Endothelial cell (in vitro differentiated cells): Measurements from ENCODE around the gene C1orf35. TPM values are rescaled to one million over a fixed set of nuclear protein-coding genes. Genes with fewer than 3 reads are reported as not detected.

Source experiments
- DNase-seq: peaks from one replicate; pipeline ENCODE4 v3.0.0; 2021; ENCODE audit warnings: low spot score
- H3K27ac Mint-ChIP-seq: one replicate; pipeline ENCODE4 v1.8.0; 2021; ENCODE audit warnings: mixed read lengths, inconsistent platforms; ENCODE audit not compliant: unreplicated experiment
- H3K27me3 Mint-ChIP-seq: one replicate; pipeline ENCODE4 v1.8.0; 2021; ENCODE audit warnings: mild to moderate bottlenecking, moderate library complexity, mixed read lengths, inconsistent platforms; ENCODE audit not compliant: unreplicated experiment
- H3K36me3 Mint-ChIP-seq: one replicate; pipeline ENCODE4 v1.8.0; 2021; ENCODE audit warnings: mild to moderate bottlenecking, low read depth, mixed read lengths, inconsistent platforms; ENCODE audit not compliant: unreplicated experiment
- H3K4me1 Mint-ChIP-seq: one replicate; pipeline ENCODE4 v1.8.0; 2021; ENCODE audit warnings: mild to moderate bottlenecking, mixed read lengths, inconsistent platforms; ENCODE audit not compliant: unreplicated experiment
- H3K4me3 Mint-ChIP-seq: one replicate; pipeline ENCODE4 v1.8.0; 2021; ENCODE audit warnings: mild to moderate bottlenecking, mixed read lengths, inconsistent platforms; ENCODE audit not compliant: unreplicated experiment
- H3K9me3 Mint-ChIP-seq: one replicate; pipeline ENCODE4 v1.8.0; 2021; ENCODE audit warnings: mixed read lengths, inconsistent platforms; ENCODE audit not compliant: unreplicated experiment
- CTCF ChIP-seq: fragments of 200-600 bp; sonication (generic); IDR thresholded peaks from one replicate; pipeline ENCODE4 v1.5.0; 2021; ENCODE audit warnings: antibody characterized with exemption; ENCODE audit not compliant: unreplicated experiment
- total RNA-seq: library from RNA; stranded (reverse); fragmentation: NEBNext Ultra II Directional; extraction: Animal tissue kit (Norgen Biotek cat#: 25700); gene quantifications from one replicate; pipeline ENCODE4 v1.2.1, GENCODE V29; 2021; ENCODE audit not compliant: unreplicated experiment

C1orf35 gene
- total RNA-seq, 1 donor from 2014 or later = 23.2 TPM

- no peak for TF ChIP-seq CTCF
- H3K27ac Mint-ChIP-seq = no peak overlapping the region
- H3K36me3 Mint-ChIP-seq = peaks cover 8% of the 10 kb centered on the region
- H3K4me3 Mint-ChIP-seq = no peak overlapping the region
- peaks cover 24% of the 10 kb centered on the region for H3K27me3 Mint-ChIP-seq
- H3K9me3 Mint-ChIP-seq = no peaks in the 10 kb centered on the region
- peaks cover 20% of the 10 kb centered on the region for H3K4me1 Mint-ChIP-seq
- DNase-seq = no peak
Measured at GRCh38 chr1:228079013-228079412, 24.1 kb downstream of the C1orf35 start.

- H3K4me1 Mint-ChIP-seq = peaks cover 11% of the 10 kb centered on the region
- no peak for DNase-seq
- H3K27ac Mint-ChIP-seq = no peak overlapping the region
- no peaks in the 10 kb centered on the region for H3K9me3 Mint-ChIP-seq
- no peak overlapping the region for H3K4me3 Mint-ChIP-seq
- H3K36me3 Mint-ChIP-seq = no peaks in the 10 kb centered on the region
- TF ChIP-seq CTCF = no peak
- peaks cover 17% of the 10 kb centered on the region for H3K27me3 Mint-ChIP-seq
Measured at GRCh38 chr1:228077565-228078330, 25.4 kb downstream of the C1orf35 start.

- Mint-ChIP-seq H3K36me3 (no peaks in the 10 kb centered on the region), H3K4me1 (peaks cover 11% of the 10 kb centered on the region), H3K27me3 (peaks cover 20% of the 10 kb centered on the region), H3K27ac (no peak overlapping the region), H3K9me3 (no peaks in the 10 kb centered on the region), H3K4me3 (no peak overlapping the region)
- TF ChIP-seq CTCF = no peak
- no peak for DNase-seq
Measured at GRCh38 chr1:228076796-228077430, 26.2 kb downstream of the C1orf35 start.

GRCh38 chr1:228075801-228076271, 27.3 kb downstream of the C1orf35 start:
- H3K27me3 Mint-ChIP-seq = peaks cover 16% of the 10 kb centered on the region
- H3K9me3 Mint-ChIP-seq = no peaks in the 10 kb centered on the region
- H3K4me1 Mint-ChIP-seq = peaks cover 7% of the 10 kb centered on the region
- H3K4me3 Mint-ChIP-seq = no peak overlapping the region
- TF ChIP-seq CTCF = no peak
- DNase-seq = no peak
- no peak overlapping the region for H3K27ac Mint-ChIP-seq
- no peaks in the 10 kb centered on the region for H3K36me3 Mint-ChIP-seq
